Testis (tissue), 3 donors: ENCODE data around the gene PWWP2A. TPM values are rescaled to one million over a fixed set of nuclear protein-coding genes. Genes with fewer than 3 reads are reported as not detected.
"Not testable (repeated sequence)": the region's sequence is repeated elsewhere in the genome, so short reads cannot be mapped to it uniquely, and the experiment has no call there.

Source experiments
- DNase-seq: peaks from one replicate; pipeline ENCODE4 v3.0.0-alpha.2; 2019
- H3K27ac ChIP-seq, 2 donors: fragments of 200-600 bp; sonication (generic); one replicate each; pipeline ENCODE4 v1.5.1; 2019
- H3K27me3 ChIP-seq: fragments of 200-600 bp; sonication (generic); one replicate; pipeline ENCODE4 v1.5.1; 2019
- H3K36me3 ChIP-seq: fragments of 200-600 bp; sonication (generic); one replicate; pipeline ENCODE4 v1.5.1; 2017; ENCODE audit warnings: low read depth; ENCODE audit errors: missing control alignments
- H3K4me1 ChIP-seq: fragments of 200-600 bp; sonication (generic); one replicate; pipeline ENCODE4 v1.5.1; 2019
- H3K4me3 ChIP-seq, 2 donors: fragments of 200-600 bp; sonication (generic); one replicate each; pipeline ENCODE4 v1.5.1; 2017 to 2019
- H3K9me3 ChIP-seq: fragments of 200-600 bp; sonication (generic); one replicate; pipeline ENCODE4 v1.5.1; 2017
- CTCF ChIP-seq, 3 experiments: fragments of 450-650 bp in 2 of 3; fragments of 200-600 bp in 1 of 3; sonication (generic) in 1 of 3; IDR thresholded peaks; one replicate each; pipeline ENCODE4 v1.5.1; 2016 to 2019; ENCODE audit warnings: antibody characterized with exemption in 3 of 3, mild to moderate bottlenecking in 2 of 3, moderate library complexity in 1 of 3
- POLR2A ChIP-seq: fragments of 450-650 bp; IDR thresholded peaks from one replicate; pipeline ENCODE4 v1.6.1; 2017; ENCODE audit warnings: antibody characterized with exemption, mild to moderate bottlenecking, moderate library complexity
- WGBS, 2 donors: methylation state at CpG; one replicate each; pipeline ENCODE4 v1.1.5; 2018; 5-methylcytosine and 5-hydroxymethylcytosine counted together
- intact Hi-C: fragments of 100-400 bp; cut with DNase I; formaldehyde crosslinking; loops from one replicate; pipeline ENCODE4 v1.15.1; 2023; ENCODE audit warnings: low total_unique reads
- polyA plus RNA-seq: library from polyadenylated mRNA; stranded (reverse); fragments of 350-450 nt; fragmentation: Illumina TruSeq; extraction: RNeasy Lipid Tissue Mini Kit (QIAGEN cat#74804); gene quantifications from one replicate; pipeline ENCODE4 v1.2.3, GENCODE V29; 2014; ENCODE audit warnings: low read depth, low replicate concordance; ENCODE audit not compliant: insufficient read depth
- total RNA-seq, 2 donors: library from RNA; depleted of rRNA; stranded (reverse); fragments of >200 nt; gene quantifications; one replicate each; pipeline ENCODE4 v1.2.3, GENCODE V29; 2016

The PWWP2A gene
- total and polyA plus RNA-seq, 3 donors from 2014 or later = 12.0 to 51.6 (median 48.9) TPM

- Histone ChIP-seq H3K4me3 (no peak overlapping the region), H3K27ac (no peak overlapping the region), H3K36me3 (no peaks in the 10 kb centered on the region), H3K9me3 (no peaks in the 10 kb centered on the region), H3K27me3 (no peaks in the 10 kb centered on the region), H3K4me1 (peaks cover 6% of the 10 kb centered on the region)
- WGBS, 2 donors = 85 to 93% methylated on average over 3 of the region's 3 CpGs
- DNase-seq = no peak
- TF ChIP-seq POLR2A (no peak), CTCF (IDR thresholded peaks at IDR 0.05) (no peak)
- intact Hi-C loops = no loop called here
Measured at GRCh38 chr5:160150381-160150780, 31.1 kb upstream of the PWWP2A start.

GRCh38 chr5:160144436-160144835, 25.2 kb upstream of the PWWP2A start:
- H3K4me1 ChIP-seq = peaks cover 11% of the 10 kb centered on the region
- WGBS, 2 donors = 89 to 97% methylated on average over 7 of the region's 7 CpGs
- DNase-seq, H3K27ac ChIP-seq, H3K4me3 ChIP-seq, H3K36me3 ChIP-seq, intact Hi-C loops, H3K9me3 ChIP-seq, H3K27me3 ChIP-seq: not testable (repeated sequence)

DNA sequence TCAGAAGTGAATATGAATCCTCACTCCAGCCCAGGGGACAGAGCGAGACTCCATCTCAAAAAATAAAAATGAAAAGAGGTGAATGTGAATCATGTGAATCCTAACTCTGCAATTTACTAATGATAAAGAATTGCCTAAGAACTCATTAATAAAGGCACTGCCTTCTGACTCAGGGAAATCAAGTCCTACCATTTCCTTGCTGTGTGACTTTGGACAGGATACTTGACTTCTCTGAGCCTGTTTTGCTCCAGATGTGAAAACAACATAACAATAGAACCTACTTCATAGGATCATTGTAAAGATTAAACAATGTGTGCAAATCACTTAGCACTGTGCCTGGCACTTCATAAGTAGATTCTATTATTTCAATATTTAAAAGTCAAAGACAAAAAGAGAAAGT, 15.1 kb upstream of the PWWP2A start:
- no peak for DNase-seq
- 74 to 79% methylated on average over 1 of the region's 1 CpG for WGBS, 2 donors
- Histone ChIP-seq H3K4me1 (peaks cover 18% of the 10 kb centered on the region), H3K27ac (peak overlapping the region; percentile 86 to 90), H3K36me3 (no peaks in the 10 kb centered on the region), H3K9me3 (no peaks in the 10 kb centered on the region), H3K4me3 (peak overlapping the region in 1 of 2 donors; percentile 27), H3K27me3 (no peaks in the 10 kb centered on the region)
- no peak for TF ChIP-seq POLR2A
- no peak for TF ChIP-seq CTCF (IDR thresholded peaks at IDR 0.05)
- intact Hi-C loops = no loop called here

DNA sequence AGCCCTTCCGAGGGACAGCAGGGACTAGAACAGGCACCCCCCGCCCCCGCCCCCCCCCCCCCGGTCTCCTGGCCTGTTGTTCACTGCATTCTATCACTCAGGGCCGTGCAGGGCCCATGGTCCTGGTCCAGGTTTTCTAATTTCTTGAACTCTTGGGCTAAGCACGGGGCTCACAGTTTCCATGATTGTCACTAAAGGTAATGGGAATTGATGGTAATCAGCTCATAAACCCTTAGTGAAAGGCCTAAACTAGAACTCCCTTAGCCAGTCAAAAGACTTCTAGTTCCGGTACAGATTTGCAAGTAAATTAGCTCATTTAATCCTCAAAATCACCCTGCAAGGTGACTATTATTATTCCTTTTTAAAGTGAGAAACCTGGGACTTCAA, 14.7 kb upstream of the PWWP2A start:
- intact Hi-C loops = no loop called here
- Histone ChIP-seq H3K36me3 (no peaks in the 10 kb centered on the region), H3K4me1 (peaks cover 18% of the 10 kb centered on the region), H3K27ac (peak overlapping the region; percentile 86 to 90), H3K4me3 (peak overlapping the region in 1 of 2 donors; percentile 27), H3K9me3 (no peaks in the 10 kb centered on the region), H3K27me3 (no peaks in the 10 kb centered on the region)
- DNase-seq = no peak
- WGBS, 2 donors = 8 to 16% methylated on average over 4 to 7 of the region's 7 CpGs
- TF ChIP-seq POLR2A (no peak), CTCF (IDR thresholded peaks at IDR 0.05) (no peak)

DNA sequence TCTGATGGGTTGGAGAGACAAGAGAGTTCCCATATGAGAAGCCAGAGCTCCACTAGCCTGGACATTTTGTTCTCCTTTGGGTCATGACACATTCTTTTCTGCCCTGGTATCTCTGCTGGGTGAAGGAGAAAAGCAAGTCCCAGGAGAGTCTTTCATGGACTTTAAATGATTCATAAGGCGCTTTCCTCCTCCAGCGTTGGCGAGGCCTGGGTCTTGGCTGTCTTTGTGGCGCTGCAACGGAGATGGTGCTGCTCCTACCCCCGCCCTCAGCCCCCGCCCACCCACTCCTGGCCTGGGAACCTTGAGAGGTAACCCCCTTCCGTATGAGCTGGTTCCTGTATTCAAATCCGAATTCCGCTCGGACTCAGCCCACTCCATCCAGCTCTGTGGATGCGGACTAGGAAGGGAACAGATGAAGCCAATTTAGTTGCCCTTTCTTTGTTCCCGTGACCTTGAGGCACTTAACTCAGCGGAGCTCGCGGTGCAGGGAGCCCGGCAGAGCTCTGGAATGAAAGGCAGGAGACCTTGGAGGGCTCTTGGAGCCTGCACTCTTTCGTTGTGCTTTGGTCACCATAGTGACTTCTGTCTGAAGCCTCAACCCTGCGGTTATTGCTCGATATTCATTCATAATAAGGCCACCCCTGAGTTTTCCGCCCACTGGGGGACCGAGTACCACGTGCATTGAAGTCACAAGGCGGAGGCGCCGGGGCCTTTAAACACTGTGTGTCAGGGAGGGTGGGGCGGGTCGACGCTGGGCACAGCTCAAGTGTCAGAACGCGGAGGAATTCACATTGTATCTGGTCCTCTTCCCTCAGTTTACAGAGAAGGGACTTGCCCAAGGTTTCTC, 14.0 kb upstream of the PWWP2A start:
- TF ChIP-seq CTCF (IDR thresholded peaks at IDR 0.05) (no peak), POLR2A (no peak)
- intact Hi-C loops = no loop called here
- peak; percentile 86 for DNase-seq
- H3K27me3 ChIP-seq = no peaks in the 10 kb centered on the region
- H3K36me3 ChIP-seq = no peaks in the 10 kb centered on the region
- no peaks in the 10 kb centered on the region for H3K9me3 ChIP-seq
- peak overlapping the region; percentile 86 to 90 for H3K27ac ChIP-seq
- peak overlapping the region in 1 of 2 donors; percentile 27 for H3K4me3 ChIP-seq
- 1 to 2% methylated on average over 19 to 31 of the region's 31 CpGs for WGBS, 2 donors
- H3K4me1 ChIP-seq = peaks cover 18% of the 10 kb centered on the region
